ENCODE data around the gene SGMS2. TPM values are rescaled to one million over a fixed set of nuclear protein-coding genes. Genes with fewer than 3 reads are reported as not detected.

SGMS2 gene
- total and polyA plus RNA-seq, 10 of the 15 experiments (the other 5 are each of a cell fraction or from before 2014, with no cell fraction given), result under 0.01 to 3.2 (median 0.17) TPM; not detected in 4

DNA sequence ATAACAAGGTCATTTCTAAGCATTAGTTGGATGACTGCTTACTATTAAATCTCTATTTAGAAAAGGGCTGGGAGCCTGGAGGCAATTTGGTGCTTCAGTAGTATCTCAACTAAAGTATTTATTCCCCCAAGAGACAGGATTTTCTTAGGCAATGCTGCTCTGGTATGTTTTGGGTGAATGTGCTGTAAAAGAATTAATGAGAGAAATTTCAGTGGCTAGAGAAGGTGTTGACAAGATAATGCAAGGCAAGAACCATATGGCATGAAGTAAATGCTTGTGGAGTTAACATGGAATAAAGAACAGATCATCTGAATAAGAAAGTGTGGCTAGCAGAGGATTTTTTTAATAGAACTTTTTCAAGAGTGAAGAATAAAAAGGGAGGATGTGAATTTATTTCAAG, 110.5 kb downstream of the SGMS2 start:
- peaks cover 0 to 2% of the 10 kb centered on the region in 2 experiments; a peak in 1 of 4 replicates for H3K27me3 ChIP-seq (replicated peaks in 1 of 2; ENCODE audit: control insufficient read depth in 2 of 2, insufficient read depth in 2 of 2, low read length in 1 of 2)
- no peak overlapping the region for H3K9ac ChIP-seq (ENCODE audit: control insufficient read depth, insufficient read depth, low read length)
- ChIA-PET RAD21 (ENCODE audit: unreplicated experiment) (no interaction called here), CTCF (no interaction called here), POLR2A (no interaction called here), SMC1A (ENCODE audit: uncharacterized antibody, unreplicated experiment) (no interaction called here)
- no peak overlapping the region for H3K4me3 ChIP-seq
- TF ChIP-seq CBFB (IDR thresholded peaks at IDR 0.05; ENCODE audit: low read depth) (no peak), ETV6 (conservative IDR thresholded peaks at IDR 0.05 in 1 of 2, IDR thresholded peaks at IDR 0.05 in 1 of 2; ENCODE audit: borderline replicate concordance in 1 of 2, low read depth in 1 of 2) (no peak), EZH2 (IDR thresholded peaks at IDR 0.05; ENCODE audit: borderline replicate concordance, control insufficient read depth, low read depth, low read length) (no peak), SMC3 (IDR thresholded peaks at IDR 0.05; ENCODE audit: borderline replicate concordance, low read length) (no peak), TCF3 (IDR thresholded peaks at IDR 0.05; ENCODE audit: borderline replicate concordance, insufficient read depth, low read depth, low read length) (no peak), CREM (IDR thresholded peaks at IDR 0.05; ENCODE audit: low read depth) (no peak)
- H4K20me1 ChIP-seq (ENCODE audit: control insufficient read depth, insufficient read depth), result no peaks in the 10 kb centered on the region
- intact Hi-C loops (cut with micrococcal nuclease; ENCODE audit: unreplicated experiment) (no loop called here), in situ Hi-C loops (cut with MboI) (no loop called here)
- no peak for FAIRE-seq
- H3K9me3 ChIP-seq (replicated peaks; ENCODE audit: control insufficient read depth, insufficient read depth, low read length), result no peaks in the 10 kb centered on the region
- H3K4me2 ChIP-seq (ENCODE audit: control insufficient read depth, insufficient read depth), result no peak overlapping the region
- BruUV-seq (replicated peaks), result no TSS peak
- no peaks in the 10 kb centered on the region for H3K36me3 ChIP-seq (ENCODE audit: control insufficient read depth in 2 of 2, insufficient read depth in 2 of 2, low read length in 1 of 2)
- no peak for ATAC-seq
- no peak overlapping the region for H2AFZ ChIP-seq (ENCODE audit: control insufficient read depth, low read depth, low read length)
- DNase-seq (ENCODE audit: low read depth, low spot score), result no peak
- H3K4me1 ChIP-seq (ENCODE audit: control insufficient read depth, insufficient read depth, low read length), result peaks cover 10% of the 10 kb centered on the region; the same call in 1 of the 2 replicates
- no peak overlapping the region for H3K27ac ChIP-seq (ENCODE audit: control insufficient read depth, insufficient read depth)
- H3K79me2 ChIP-seq (ENCODE audit: control insufficient read depth, insufficient read depth, low read length), result no peaks in the 10 kb centered on the region

DNA sequence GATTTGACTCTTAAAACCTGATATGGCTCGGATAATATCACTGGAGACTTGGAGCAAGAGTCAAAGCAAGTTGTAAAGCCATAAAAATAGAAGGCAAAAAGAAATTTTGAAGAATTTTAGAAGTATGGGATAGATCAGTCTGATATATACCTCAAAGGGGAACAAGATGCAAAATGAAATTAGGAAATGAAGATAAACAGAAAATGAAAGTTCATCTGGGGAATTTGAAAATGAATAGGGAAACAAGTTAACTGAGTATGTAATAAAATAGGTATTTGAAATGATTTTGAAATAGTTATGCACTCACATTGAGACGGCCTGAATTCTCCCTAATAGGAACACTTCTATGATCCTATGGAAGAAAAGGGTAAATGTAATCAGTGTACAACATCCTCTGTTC, 112.3 kb downstream of the SGMS2 start:
- DNase-seq (ENCODE audit: low read depth, low spot score), result no peak
- no TSS peak for BruUV-seq (replicated peaks)
- TF ChIP-seq PML (IDR thresholded peaks at IDR 0.05; ENCODE audit: low read length) (no peak), NRF1 (conservative IDR thresholded peaks at IDR 0.05; ENCODE audit: low read depth, low read length) (no peak), POLR2AphosphoS5 (IDR thresholded peaks at IDR 0.05; ENCODE audit: low read length) (no peak), MYB (IDR thresholded peaks at IDR 0.05; ENCODE audit: borderline replicate concordance, low read depth, low read length) (no peak)
- H3K9ac ChIP-seq (ENCODE audit: control insufficient read depth, insufficient read depth, low read length), result peak overlapping the region; percentile 14; the same call in 1 of the 2 replicates
- H3K79me2 ChIP-seq (ENCODE audit: control insufficient read depth, insufficient read depth, low read length), result no peaks in the 10 kb centered on the region
- H3K27ac ChIP-seq (ENCODE audit: control insufficient read depth, insufficient read depth), result no peak overlapping the region
- H3K4me2 ChIP-seq (ENCODE audit: control insufficient read depth, insufficient read depth), result peak overlapping the region; percentile 54
- RAD21 ChIA-PET (ENCODE audit: unreplicated experiment), result no interaction called here
- ATAC-seq, result no peak; the same call in 1 of the 3 replicates
- H3K4me1 ChIP-seq (ENCODE audit: control insufficient read depth, insufficient read depth, low read length), result peaks cover 1% of the 10 kb centered on the region; the same call in 1 of the 2 replicates
- peaks cover 0 to under 1% of the 10 kb centered on the region in 2 experiments; a peak in 1 of 4 replicates for H3K27me3 ChIP-seq (replicated peaks in 1 of 2; ENCODE audit: control insufficient read depth in 2 of 2, insufficient read depth in 2 of 2, low read length in 1 of 2)
- POLR2A ChIA-PET, result no interaction called here
- peak overlapping the region; percentile 80 for H2AFZ ChIP-seq (ENCODE audit: control insufficient read depth, low read depth, low read length)
- WGBS (ENCODE audit: insufficient coverage, insufficient replicate concordance, low lambda C conversion rate, missing lambda C conversion rate), result 0% methylated on average over 2 of the region's 2 CpGs
- H3K9me3 ChIP-seq (replicated peaks; ENCODE audit: control insufficient read depth, insufficient read depth, low read length), result no peaks in the 10 kb centered on the region
- in situ Hi-C loops (cut with MboI) (no loop called here), intact Hi-C loops (cut with micrococcal nuclease; ENCODE audit: unreplicated experiment) (no loop called here)
- H4K20me1 ChIP-seq (ENCODE audit: control insufficient read depth, insufficient read depth), result no peaks in the 10 kb centered on the region
- FAIRE-seq, result no peak
- H3K4me3 ChIP-seq, result no peak overlapping the region
- SMC1A ChIA-PET (ENCODE audit: uncharacterized antibody, unreplicated experiment), result no interaction called here
- CTCF ChIA-PET, result interaction anchor here (0.7 kb wide), 1 partner anchor 169 kb away, joined by 3 read pairs; no protein-coding TSS in a partner anchor
- H3K36me3 ChIP-seq (ENCODE audit: control insufficient read depth in 2 of 2, insufficient read depth in 2 of 2, low read length in 1 of 2), result no peaks in the 10 kb centered on the region
